ENCODE data around the gene TACR1.

Gene TACR1

DNA sequence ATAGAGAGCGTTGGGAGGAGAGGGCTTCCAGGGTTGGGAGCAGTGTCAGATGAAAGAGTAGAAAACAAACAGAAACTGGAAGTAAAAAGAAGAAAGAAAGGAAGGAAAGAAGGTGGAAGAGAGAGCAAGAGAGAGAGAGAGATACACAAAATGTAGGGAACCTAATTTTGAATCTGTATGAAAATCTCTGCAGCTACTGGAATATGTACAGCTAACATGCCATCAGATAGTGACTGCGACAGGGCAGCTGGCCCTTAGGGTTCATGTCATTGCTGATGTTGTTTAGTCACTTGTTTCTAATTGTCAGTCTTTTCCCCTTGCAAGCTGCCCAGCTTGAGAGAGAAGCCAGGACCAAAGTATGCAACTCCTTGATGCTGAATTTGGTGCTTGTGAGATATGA is 155.0 kb downstream of the TACR1 start:
- no peak for DNase-seq

- no peak for DNase-seq
Measured at GRCh38 chr2:75042823-75043222, 156.5 kb downstream of the TACR1 start.

- DNase-seq = no peak
Measured at GRCh38 chr2:75041731-75042600, 157.4 kb downstream of the TACR1 start.

GRCh38 chr2:75041226-75041625 is 158.1 kb downstream of the TACR1 start:
- no peak for DNase-seq

DNA sequence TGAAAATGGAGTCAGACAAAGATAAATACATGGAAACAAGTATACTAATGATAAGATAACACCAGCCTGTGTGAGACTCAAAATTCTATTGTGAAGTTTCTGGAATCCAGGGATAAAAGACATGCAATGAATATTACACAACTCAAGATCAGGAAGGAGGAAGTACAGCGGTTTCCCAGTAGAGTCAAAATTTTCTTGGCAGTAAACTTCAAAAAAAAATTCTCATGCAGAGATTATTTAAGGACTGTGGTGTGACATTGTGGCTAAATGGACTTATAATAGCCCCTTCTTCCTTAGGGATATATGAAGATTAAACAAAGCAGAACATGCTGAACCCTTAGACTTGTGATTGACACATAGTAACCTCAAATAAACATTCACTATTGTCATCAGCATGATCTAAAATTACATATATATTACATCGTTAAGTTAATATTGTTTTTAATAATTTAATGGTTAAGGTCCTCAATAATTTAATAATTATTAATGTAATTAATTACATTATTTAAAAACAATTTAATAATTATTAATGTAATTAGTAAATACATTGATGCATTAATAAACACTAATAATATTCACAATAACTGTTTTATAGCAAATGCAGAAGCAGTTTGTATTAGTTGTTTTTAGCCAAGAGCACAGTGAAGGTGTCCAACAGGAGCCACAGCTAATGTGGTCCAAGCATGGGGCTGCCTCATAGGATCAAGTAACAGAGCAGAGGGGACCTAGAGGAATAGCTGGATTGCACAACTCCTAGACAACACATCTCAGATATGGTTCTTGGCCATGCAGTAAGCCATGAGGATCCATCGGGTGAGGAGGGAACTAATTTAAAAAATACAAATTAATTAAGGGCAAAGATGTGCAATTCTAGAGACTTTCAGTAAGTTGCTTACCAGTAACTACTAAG is 163.6 kb downstream of the TACR1 start:
- DNase-seq = no peak

DNA sequence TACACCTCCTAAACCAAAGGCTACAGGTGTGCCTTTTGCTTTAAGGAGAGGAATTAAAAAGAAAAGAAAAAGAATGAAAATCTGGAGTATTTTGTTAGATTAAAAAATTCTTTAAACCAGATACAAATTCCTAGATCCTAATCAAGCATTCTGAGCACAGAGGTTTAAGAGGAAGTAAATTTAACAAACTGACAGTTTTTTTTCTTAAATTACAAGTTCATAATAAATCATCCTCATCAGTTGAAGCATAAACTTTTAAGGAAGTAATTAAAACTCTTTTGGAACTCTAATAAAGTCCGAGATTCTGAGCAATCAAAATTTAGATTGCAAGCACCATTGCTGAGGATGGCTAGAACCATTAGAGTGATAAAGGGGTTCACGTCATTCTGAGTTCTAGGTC is 165.8 kb downstream of the TACR1 start:
- no peak for DNase-seq

- no peak for DNase-seq
Measured at GRCh38 chr2:75031906-75032803, 167.2 kb downstream of the TACR1 start.

GRCh38 chr2:75031171-75031570 is 168.1 kb downstream of the TACR1 start:
- no peak for DNase-seq

DNA sequence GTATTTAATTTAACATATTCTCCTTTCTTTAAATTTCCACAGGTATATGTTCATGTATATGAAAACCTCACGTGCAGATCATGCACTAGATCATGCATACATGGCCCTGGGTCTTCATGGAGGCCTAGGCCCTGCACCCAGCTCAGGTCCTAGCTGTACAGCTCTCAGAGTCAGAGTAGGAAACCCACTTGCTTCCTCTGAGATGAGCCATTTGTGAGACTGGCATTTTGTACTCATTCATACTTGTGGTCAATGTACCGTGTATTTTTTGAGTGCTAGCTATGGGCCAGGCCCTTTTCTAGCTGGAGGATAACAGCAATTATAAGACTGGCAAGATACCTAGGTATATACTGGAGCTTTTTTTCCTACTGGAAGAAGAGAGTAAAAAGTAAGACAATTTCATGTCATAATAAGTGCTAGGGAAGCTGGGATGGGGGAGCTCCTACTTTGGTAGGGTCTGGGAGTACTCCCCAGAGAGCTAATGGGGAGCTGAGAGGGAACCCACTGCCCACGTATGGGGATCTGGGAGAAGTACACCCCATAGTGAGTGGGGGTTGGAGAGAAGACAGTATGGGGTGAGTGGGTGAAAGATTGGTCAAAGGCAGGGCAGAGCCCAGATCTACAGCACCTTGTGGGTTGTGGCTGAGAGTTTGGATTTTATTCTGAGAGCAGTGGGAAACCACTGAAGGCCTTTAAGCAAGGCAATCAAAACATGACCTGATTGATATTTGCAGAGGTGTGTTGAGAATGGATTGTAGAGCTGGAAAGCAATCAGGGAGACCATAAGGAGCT is 168.9 kb downstream of the TACR1 start:
- no peak for DNase-seq

- DNase-seq = no peak
Measured at GRCh38 chr2:75027886-75028285, 171.4 kb downstream of the TACR1 start.

GRCh38 chr2:75025633-75026380 is 173.5 kb downstream of the TACR1 start:
- DNase-seq = no peak

DNA sequence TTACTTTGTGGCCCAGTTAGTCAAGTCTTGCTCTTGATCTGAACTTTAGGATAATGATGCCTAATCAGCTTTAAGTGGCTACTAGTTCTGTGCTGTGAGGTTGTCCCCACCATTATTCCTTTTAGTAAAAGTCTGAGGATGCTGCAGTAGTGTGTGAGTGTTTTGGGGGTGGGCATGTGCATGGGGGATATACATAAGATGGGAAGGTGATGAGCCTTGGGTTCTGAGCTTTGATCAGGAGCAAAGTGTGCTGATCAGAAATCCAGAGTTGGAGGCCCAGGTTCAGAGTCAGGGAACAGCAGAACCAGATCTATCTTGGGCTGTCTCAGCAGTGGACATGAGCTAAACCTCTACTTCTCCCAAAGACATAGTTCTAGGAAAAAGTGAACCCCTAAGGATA is 174.1 kb downstream of the TACR1 start:
- DNase-seq = no peak

GRCh38 chr2:75023666-75024455 is 175.5 kb downstream of the TACR1 start:
- DNase-seq = no peak

GRCh38 chr2:75022516-75022915 is 176.8 kb downstream of the TACR1 start:
- DNase-seq = no peak

- no peak for DNase-seq
Measured at GRCh38 chr2:75021672-75022071, 177.6 kb downstream of the TACR1 start.

- no peak for DNase-seq
Measured at GRCh38 chr2:75020476-75020875, 178.8 kb downstream of the TACR1 start.

- no peak for DNase-seq
Measured at GRCh38 chr2:75019790-75020189, 179.5 kb downstream of the TACR1 start.

- DNase-seq = no peak
Measured at GRCh38 chr2:75018162-75018561, 181.2 kb downstream of the TACR1 start.

DNA sequence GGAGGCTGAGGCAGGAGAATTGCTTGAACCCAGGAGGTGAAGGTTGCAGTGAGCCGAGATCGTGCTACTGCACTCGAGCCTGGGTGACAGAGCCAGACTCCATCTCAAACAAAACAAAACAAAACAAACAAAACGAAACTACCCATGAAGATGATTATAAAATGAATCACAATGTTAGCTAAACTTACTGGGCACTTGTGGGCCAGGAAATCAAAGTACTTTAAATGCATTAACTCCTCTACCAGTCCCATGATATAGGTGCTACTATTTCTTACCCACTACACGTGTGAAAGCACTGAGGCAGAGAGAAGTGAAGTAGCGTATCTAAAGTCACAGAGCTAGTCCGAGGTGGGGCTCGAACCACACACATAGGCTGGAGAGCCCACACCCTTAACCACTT is 187.2 kb downstream of the TACR1 start:
- DNase-seq = no peak

DNA sequence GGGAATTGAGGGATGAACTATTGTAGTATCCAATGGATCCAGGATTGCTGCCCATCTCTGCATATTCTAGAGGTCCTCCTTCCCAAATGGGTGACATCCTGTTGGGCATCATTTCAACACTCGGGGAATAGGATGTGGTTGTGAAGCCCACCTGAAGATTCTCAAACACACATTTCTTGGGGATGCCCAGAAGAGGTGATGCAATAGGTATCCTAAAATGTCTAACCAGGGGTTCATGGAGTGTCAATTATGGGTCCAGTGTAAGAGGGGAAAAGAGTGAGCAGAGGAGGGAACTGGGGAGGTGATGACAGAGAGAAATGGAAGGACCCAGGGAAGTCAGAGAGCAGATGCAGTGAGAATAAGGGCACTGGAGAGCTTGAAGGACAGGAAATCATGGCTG is 188.7 kb downstream of the TACR1 start:
- no peak for DNase-seq

All from NK-92 treated with Interleukin-12 subunit alpha and Interleukin-12 subunit beta, amount 100 ng/mL, for 24 hours (cell line).